GM12873 (cell line): ENCODE results near the gene TRPV6.

ENCODE experiments used
- TF ChIP-seq, protein P1 (sequence below): IDR thresholded peaks from 2 replicates; pipeline ENCODE4 v1.5.1; 2012; ENCODE audit warnings: low read depth, mild to moderate bottlenecking, moderate library complexity, low read length, control low read depth; ENCODE audit not compliant: insufficient read depth; ENCODE audit errors: missing control alignments

TRPV6 gene

DNA sequence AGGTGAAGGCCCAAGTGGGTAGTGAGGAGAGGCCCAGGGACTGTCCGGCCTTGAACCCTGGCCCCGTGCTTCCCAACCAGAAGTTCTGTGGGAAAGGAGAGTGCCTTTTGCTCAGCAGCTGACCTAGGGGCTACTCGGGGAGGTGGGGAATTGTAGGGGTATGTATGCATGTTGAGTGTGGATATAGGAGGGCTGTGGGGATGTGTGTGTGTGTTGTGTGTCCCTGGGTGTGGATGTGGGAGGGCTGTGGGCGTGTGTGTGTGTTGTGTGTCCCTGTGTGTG lies 18.5 kb downstream of the TRPV6 start:
- TF ChIP-seq, protein P1, sequence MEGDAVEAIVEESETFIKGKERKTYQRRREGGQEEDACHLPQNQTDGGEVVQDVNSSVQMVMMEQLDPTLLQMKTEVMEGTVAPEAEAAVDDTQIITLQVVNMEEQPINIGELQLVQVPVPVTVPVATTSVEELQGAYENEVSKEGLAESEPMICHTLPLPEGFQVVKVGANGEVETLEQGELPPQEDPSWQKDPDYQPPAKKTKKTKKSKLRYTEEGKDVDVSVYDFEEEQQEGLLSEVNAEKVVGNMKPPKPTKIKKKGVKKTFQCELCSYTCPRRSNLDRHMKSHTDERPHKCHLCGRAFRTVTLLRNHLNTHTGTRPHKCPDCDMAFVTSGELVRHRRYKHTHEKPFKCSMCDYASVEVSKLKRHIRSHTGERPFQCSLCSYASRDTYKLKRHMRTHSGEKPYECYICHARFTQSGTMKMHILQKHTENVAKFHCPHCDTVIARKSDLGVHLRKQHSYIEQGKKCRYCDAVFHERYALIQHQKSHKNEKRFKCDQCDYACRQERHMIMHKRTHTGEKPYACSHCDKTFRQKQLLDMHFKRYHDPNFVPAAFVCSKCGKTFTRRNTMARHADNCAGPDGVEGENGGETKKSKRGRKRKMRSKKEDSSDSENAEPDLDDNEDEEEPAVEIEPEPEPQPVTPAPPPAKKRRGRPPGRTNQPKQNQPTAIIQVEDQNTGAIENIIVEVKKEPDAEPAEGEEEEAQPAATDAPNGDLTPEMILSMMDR = no peak

DNA sequence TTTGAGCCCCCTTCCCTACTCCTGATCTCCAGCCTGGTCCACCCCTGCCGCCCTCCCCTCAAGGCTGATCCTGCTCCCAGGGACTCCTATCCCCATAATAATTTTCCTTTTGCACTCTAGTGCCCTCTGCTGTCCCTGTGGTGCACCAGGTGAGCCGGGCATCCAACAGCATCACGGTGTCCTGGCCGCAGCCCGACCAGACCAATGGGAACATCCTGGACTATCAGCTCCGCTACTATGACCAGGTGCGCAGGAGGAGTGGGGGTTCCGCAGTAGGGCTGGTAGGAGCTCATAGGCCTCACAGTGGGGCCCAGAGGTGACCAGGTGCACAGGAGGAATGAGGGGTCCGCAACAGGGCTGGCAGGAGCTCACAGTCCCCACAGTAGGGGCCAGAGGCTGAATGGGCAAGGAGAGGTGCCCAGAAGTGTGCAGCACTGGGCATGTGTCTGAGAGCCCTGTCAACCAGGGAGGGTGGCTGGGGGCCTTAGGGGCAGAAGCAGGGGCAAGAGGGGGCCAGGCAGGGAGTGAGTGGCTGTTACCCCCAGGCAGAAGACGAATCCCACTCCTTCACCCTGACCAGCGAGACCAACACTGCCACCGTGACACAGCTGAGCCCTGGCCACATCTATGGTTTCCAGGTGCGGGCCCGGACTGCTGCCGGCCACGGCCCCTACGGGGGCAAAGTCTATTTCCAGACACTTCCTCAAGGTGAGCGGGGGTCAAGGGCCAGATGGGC lies 19.0 kb downstream of the TRPV6 start:
- TF ChIP-seq, protein P1 = peak; percentile 58

DNA sequence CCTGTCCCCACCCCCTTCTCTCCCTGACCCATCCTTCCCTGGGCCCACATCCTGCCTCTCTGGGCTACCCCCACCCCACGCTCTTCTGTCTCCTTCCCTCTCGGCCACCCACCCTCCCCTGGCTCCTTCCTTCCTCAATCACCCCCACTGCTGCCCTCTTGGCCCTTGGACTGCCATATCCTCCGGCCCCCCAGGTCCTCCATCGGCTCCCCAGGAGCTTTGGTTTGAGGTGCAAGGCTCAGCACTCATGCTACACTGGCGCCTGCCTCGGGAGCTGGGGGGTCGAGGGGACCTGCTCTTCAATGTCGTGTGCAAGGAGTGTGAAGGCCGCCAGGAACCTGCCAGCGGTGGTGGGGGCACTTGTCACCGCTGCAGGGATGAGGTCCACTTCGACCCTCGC lies 19.8 kb downstream of the TRPV6 start:
- TF ChIP-seq, protein P1 = no peak

DNA sequence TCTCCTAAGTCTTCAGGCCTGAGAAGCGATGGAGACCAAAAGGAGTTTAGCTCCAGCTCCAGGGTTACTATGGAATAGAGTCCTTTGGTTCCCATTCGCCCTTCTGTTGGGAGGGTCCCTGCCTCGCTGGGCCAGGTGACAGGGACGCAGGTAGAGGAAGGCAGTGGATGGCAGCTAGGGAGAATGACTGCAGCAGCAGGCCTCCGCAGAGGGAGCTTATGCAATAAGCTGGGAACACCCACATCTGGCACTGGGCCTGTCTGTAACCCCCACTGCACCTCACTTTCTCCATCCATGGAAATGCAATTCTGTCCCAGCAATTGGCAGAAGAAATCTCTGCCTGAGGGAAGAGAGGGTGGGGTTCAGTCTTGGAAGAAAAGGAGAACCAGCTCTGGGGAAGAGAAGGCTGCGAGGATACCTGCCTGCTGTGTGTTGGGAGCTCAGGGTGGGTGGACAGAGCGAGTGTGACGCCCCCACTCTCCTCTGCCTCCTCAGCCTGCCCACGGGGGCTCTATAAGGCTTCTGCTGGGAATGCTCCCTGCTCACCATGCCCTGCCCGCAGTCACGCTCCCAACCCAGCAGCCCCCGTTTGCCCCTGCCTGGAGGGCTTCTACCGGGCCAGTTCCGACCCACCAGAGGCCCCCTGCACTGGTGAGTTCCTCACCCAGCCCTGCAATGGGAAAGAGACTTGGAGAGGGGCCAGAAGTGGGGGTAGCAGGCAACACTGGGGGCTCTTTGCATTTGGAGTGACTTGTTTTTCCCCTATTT lies 20.4 kb downstream of the TRPV6 start:
- TF ChIP-seq, protein P1 = no peak

DNA sequence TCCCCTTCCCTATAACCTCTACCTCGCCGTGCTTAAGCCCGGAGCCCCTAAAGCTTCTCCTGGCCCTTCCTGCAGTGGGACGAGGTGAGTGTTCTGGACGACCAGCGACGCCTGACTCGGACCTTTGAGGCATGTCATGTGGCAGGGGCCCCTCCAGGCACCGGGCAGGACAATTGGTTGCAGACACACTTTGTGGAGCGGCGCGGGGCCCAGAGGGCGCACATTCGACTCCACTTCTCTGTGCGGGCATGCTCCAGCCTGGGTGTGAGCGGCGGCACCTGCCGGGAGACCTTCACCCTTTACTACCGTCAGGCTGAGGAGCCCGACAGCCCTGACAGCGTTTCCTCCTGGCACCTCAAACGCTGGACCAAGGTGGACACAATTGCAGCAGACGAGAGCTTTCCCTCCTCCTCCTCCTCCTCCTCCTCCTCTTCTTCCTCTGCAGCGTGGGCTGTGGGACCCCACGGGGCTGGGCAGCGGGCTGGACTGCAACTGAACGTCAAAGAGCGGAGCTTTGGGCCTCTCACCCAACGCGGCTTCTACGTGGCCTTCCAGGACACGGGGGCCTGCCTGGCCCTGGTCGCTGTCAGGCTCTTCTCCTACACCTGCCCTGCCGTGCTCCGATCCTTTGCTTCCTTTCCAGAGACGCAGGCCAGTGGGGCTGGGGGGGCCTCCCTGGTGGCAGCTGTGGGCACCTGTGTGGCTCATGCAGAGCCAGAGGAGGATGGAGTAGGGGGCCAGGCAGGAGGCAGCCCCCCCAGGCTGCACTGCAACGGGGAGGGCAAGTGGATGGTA lies 21.5 kb downstream of the TRPV6 start:
- TF ChIP-seq, protein P1 = no peak

DNA sequence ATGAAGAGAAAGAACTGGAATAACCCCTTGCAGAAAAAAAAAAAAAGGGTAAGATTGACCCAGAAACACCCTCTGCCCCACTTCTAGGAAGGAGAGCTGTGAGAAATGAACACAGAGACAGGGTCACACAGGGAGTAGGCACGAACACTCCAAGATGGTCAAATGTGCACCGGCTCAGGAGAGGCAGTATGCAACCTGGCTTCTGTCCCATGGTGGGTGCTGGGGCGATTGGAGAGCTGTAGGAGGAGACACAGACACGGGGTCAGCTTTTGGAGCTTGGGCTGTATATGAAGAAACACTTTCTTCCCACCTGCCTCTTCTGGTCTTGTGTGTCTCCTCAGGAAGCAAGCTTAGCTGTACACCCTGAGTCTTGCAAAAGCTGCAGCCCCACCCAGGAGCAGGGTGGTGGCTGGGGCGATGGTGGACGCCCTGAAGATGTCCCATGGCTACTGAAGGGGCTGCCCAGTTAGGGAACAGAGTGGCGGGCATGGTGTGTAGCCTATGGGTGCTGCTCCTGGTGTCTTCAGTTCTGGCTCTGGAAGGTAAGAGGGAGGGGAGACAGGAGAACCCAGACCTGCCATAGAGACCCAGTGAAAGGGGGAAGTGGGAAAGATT lies 22.7 kb downstream of the TRPV6 start:
- TF ChIP-seq, protein P1 = no peak

DNA sequence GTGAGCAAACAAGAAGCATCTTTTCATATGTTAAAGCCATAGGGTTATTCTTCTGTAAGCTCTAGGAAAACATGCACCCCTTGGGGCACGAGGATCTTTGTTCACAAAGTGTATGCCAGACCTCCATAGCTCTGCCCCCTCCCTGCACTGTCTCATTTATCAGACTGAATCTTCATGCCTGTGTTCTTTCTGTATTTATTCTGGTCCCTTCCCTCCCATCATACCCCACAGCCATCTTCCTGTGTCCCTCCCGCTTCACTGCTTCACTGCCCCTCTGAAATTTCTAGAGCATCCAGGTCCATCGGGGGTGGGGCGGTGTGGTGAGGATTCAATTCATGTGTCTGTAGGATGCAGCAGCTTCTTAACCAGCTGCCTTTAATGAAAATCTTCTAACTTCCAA lies 23.2 kb downstream of the TRPV6 start:
- TF ChIP-seq, protein P1 = no peak
